Subcutaneous adipose tissue (tissue), 4 donors: Measurements from ENCODE around the gene TOM1L1. TPM values are rescaled to one million over a fixed set of nuclear protein-coding genes. Genes with fewer than 3 reads are reported as not detected.

ENCODE experiments used
- CTCF ChIP-seq: fragments of 450-650 bp; IDR thresholded peaks from one replicate; pipeline ENCODE4 v1.5.1; 2016; ENCODE audit warnings: low read depth, mild to moderate bottlenecking, control low read depth, antibody characterized with exemption, moderate library complexity
- total RNA-seq, 4 donors: library from RNA; depleted of rRNA; stranded (reverse); fragments of >200 nt; gene quantifications; one replicate each; pipeline ENCODE4 v1.1.0, GENCODE V29; 2016

The TOM1L1 gene
- total RNA-seq, 4 donors from 2014 or later, result 10.7 to 15.9 (median 12.4) TPM

- TF ChIP-seq CTCF, result no peak
Measured at GRCh38 chr17:54945231-54945630, 44.6 kb downstream of the TOM1L1 start.

- TF ChIP-seq CTCF, result no peak
Measured at GRCh38 chr17:54945671-54946070, 45.0 kb downstream of the TOM1L1 start.

DNA sequence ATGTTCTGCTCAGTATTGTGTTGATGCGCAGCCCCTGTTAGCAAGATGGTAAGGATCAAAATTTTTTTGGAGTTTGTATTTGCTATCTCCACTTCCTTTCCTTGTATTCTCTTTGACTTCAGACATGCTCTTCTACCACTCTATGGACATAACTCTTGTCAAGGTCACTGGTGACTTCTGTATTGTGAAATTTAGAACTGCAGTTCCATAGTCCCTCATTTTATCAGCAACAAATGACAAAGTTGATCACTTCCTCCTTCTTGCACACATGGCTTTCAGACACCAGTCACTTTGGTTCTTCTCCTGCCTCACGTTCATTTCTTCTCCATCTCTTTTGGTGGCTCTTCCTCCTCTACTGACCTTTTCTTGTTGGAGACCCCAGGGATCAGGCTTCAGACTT, 46.7 kb downstream of the TOM1L1 start:
- no peak for TF ChIP-seq CTCF

DNA sequence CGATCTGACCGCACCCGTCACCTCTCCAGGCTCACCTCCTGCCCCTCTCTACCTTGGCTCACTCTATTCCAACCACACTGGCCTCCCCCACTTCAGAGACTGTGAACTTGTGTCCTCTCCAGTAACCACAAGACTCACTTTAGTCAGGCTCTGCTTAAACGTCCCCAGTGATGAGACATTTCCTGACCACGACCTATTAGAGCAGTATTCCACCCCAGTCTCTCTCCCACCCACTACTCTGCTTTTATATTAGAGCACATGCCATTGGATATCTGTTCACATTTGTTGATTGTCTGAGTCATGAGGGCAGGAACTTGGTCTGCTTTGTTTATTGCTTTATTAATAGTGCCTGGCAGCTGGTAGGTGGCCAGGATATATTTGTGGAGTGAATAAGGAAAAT, 47.7 kb downstream of the TOM1L1 start:
- no peak for TF ChIP-seq CTCF

DNA sequence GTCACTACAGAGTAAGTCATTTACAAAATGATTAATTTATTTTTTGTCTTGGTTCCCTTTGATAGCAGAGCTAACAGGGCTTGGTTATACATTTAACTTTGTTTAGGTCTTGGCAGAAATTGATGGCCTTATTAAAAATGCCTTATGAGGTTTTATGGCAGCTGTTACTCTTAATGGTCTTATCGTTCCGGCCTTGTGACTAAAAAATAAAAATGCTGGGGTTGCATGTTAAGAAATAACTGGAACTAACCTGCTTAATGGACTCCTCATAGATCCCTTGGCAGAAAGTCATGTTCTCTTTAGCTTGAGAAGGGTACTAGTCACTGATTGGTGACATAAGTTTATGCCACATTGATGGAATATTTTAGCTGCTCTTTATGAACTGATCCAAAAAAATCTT, 49.5 kb downstream of the TOM1L1 start:
- no peak for TF ChIP-seq CTCF

- TF ChIP-seq CTCF, result no peak
Measured at GRCh38 chr17:54951286-54951685, 50.6 kb downstream of the TOM1L1 start.

- TF ChIP-seq CTCF, result no peak
Measured at GRCh38 chr17:54956791-54957190, 56.1 kb downstream of the TOM1L1 start.
